HG03039 (cell line): ENCODE measurements around the gene MYL7.
"Not testable (repeated sequence)": the region's sequence is repeated elsewhere in the genome, so short reads cannot be mapped to it uniquely, and the experiment has no call there.

ENCODE experiments used
- ATAC-seq: cut with Tn5 transposase; IDR thresholded peaks from one replicate; pipeline ENCODE4 v1.9.1; 2021; ENCODE audit warnings: mild to moderate bottlenecking, moderate library complexity; ENCODE audit not compliant: unreplicated experiment

The MYL7 gene

DNA sequence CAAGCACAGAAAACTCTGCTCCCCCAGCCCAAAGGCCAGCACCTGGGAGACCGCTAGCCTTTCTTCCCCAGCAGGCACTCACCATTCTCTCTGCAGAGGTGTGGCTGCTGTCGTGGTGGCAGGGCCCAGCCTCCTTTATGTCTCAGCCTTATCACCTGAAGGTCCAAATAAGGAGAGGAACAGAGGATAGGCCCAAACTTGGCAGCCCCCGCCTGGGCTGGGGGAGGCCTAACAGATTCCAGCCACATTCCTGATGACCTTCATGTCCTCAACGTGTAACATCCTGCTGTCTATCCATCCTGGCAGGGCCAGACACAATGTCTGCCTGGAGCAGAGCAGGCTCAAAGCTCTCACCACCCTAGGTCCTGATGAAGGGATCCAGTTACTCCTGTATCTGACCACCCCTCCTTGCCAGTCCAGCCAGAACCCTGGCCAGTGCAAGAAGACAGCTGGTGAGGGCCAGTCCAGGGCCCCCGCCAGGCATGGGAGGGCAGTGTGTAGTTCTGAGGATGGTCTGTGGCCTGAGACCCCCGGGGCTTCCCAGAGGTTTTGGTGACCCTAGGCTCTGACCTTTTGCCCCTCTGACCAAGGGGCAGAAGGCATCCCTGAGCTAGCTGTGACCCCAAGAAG lies at the start of gene MYL7:
TSS of gene MYL7 (minus strand) at position 112 of the 630 bp plus-strand sequence. CDS start at position 85, 27 bp downstream.
- no peak for ATAC-seq

- ATAC-seq = no peak
These were observed 49.1 kb upstream of the MYL7 start for GRCh38 chr7:44189993-44190872.

GRCh38 chr7:44189286-44189992 lies 48.3 kb upstream of the MYL7 start, which contains the start of gene GCK:
GCK (minus strand) TSS chr7:44189439; CDS start chr7:44188953, 486 bp downstream.
- no peak for ATAC-seq

DNA sequence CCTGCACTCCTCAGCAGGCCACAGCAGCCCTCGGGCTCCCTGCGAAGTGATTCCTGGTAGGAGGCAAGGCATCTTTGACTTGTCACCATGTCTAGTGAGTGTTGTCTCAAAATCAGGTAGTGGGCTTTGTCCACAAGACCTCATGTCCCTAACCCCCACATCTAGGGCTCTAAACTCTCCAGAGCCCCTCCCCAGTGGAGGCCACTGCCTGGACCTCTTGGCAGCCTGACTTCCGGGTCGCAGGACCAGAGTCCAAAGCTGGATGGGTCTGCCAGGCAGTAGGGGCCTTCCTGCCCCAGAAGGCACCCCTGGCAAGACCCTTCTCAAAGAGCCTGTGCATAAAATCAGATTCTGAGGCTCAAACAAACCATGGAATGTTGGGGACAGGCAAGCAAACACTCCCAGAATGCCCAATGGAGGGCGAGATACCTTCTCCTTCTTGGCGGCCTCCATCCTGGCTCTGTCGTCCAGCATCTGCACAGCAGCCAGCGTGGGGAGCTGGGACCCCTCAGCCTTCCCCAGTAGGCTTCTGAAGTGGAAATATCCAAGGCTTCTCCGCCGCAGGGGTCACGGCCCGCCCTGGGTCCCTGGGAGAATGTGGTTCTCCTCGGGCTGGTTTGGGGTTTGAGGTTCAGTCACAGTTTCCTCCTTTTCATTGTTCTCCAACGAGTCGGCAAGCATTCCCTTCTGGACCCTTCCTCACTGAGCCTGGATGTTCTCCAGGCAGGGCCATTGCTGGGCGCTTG lies 47.5 kb upstream of the MYL7 start:
- no peak for ATAC-seq

- ATAC-seq = no peak
These were observed 46.7 kb upstream of the MYL7 start for GRCh38 chr7:44187636-44188416.

DNA sequence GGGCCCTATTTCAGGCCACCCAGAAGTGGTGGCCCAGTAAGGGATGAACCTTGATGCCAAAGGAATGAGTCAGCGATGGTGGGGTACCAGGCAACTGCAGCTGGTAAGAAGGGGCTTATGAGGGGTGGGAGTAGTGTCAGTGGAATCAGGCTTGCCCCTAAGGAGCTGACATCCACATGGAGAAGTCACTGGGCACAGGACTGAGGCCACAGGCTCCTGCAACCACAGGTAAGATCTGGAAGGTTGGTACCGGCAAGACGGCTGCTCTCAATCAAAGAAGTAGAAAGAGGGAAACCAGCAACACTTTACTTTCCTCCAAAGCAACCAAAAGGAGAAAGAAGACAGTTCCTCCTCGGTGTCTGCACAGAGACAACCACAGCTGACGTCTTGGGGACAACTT lies 45.6 kb upstream of the MYL7 start:
- no peak for ATAC-seq

DNA sequence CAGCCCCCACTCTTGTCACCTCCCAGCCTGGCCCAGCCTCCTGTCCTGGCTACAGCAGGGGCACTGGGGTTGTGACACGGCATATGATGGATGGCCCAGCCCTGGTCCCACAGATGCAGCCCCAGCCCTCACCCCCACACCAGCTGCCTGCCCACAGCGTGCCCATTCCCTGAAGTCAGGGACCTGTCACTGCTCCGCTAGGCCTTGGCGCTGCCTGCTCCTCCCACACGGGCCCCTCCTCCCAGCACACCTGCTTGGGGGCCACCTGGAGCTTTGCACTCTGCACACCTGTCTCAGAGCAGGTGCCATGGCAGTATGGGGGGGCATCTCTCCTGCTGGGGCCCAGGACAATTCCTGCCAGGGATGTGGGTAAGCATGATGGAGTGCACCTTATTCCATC lies 44.6 kb upstream of the MYL7 start:
- no peak for ATAC-seq

DNA sequence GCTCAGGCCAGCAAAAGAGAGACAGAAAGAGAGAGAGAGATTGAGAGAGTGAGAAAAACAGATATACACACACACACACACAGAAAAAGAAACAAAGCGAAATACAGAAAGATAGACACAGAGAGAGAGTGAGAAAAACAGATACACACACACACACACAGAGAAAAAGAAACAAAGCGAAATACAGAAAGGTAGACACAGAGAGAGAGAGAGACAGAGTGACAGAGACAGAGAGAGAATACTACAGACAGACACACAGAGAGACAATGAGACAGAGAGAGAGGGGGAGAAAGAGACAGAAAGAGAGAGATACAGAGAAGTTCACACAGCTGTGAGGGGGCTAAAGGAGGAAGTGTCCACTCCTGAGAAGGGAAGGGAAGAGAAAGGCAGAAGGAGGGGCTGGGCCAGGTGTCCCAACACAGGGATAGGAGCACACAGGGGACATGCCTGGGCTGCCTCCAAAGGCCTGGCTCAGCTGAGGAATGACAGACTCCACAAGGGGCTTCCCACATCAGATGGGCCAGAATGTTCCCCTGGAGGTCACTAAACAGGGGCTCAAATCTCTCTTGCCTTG lies 43.8 kb upstream of the MYL7 start:
- ATAC-seq = no peak

DNA sequence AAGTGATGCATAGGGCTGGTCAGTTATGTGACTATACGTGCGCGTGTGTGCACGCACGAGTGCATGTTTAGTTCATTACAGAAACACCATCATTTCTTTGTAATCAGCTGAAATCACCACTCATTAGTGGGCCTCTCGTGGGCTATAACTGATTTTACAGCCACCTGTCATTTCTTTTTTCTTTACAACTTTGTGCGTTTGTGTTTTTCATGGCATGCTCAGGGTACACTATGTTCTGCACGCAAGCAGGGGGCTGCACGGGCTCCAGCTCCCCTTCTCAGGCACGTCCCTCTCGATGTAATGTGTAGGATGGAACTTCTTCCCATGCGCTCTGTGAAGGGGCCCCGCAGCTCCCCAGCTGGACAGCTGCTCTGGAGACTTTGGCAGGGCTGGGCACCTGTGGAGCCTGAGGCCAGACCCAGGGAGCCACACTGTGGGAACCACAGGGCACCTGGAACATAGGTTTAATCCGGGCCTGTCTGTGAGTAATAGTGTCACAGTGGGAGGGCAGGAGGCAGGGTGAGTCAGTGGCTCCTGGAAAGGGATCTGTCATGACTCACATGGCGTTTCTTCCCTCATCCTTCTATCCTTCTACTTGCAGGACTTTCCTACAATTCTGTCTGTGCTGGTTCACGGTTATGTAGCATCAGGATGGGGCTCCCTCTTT lies 43.2 kb upstream of the MYL7 start:
- ATAC-seq = no peak

GRCh38 chr7:44183386-44183785 lies 42.3 kb upstream of the MYL7 start:
- ATAC-seq = no peak

GRCh38 chr7:44182827-44183226 lies 41.7 kb upstream of the MYL7 start:
- no peak for ATAC-seq

DNA sequence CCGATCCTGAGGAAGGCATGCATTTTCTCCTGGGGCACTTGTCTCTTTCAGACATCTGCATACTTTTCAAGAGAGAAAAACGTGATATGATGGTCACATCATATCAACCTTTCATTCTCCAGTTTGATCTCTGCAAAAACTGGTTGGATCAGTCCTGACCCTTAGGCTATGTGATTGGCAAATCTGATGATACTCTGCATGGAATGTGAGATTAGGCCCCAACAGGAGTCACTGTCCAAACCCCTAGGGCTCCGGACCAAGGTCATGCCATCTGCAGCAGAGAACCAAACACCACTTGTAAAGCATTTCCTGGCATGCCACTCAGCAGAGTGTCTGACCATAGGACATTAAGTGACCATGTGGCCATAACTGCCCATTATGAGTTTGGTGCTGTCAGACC lies 39.5 kb upstream of the MYL7 start:
- no peak for ATAC-seq

- no peak for ATAC-seq
These were observed 36.5 kb upstream of the MYL7 start for GRCh38 chr7:44177570-44178131.

DNA sequence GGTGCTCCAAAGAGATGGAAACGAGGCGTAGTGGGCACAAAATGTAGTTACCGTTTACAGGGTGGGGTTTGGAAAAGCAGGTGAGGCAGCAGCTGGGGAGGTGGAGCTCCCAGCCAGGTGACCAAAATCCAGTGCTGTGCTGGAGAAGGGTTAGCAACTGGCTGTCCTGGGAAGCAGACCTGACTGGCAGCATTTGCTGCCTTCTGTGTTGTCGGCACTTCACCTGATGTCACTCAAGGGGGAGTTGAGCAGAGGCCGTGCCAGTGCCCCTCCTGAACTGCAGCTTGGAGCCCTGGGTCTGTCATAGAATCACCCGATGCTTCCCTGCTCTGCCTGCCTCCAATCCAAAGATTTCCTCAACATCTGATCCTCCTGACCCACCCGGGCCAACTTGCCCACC lies 35.4 kb upstream of the MYL7 start:
- ATAC-seq = no peak

GRCh38 chr7:44175730-44176129 lies 34.6 kb upstream of the MYL7 start:
- no peak for ATAC-seq

- ATAC-seq = not testable (repeated sequence)
These were observed 33.5 kb upstream of the MYL7 start for GRCh38 chr7:44174694-44174948.

- ATAC-seq = no peak
These were observed 33.0 kb upstream of the MYL7 start for GRCh38 chr7:44173911-44174693.

GRCh38 chr7:44172803-44173424 lies 31.8 kb upstream of the MYL7 start:
- no peak for ATAC-seq
